ENCODE measurements around the gene CD177. TPM values are rescaled to one million over a fixed set of nuclear protein-coding genes. Genes with fewer than 3 reads are reported as not detected.
"Not testable (repeated sequence)": the region's sequence is repeated elsewhere in the genome, so short reads cannot be mapped to it uniquely, and the experiment has no call there.

CD177 gene
- polyA plus RNA-seq, 1 of the 3 experiments (the other 2 are of a cell fraction) = 0.54 TPM

GRCh38 chr19:43331435-43332010 lies 22.0 kb upstream of the CD177 start:
- H3K79me2 ChIP-seq (ENCODE audit: insufficient read depth) = no peaks in the 10 kb centered on the region
- DNase-seq = no peak
- no peaks in the 10 kb centered on the region for H3K36me3 ChIP-seq (replicated peaks in 1 of 2; ENCODE audit: control insufficient read depth in 1 of 2, insufficient read depth in 2 of 2, low read length in 1 of 2)
- no peak overlapping the region for H3K4me3 ChIP-seq (ENCODE audit: low read depth in 2 of 2, low read length in 1 of 2)
- no peak overlapping the region for H3K9ac ChIP-seq
- H3K27me3 ChIP-seq (ENCODE audit: insufficient read depth) = peaks cover 8% of the 10 kb centered on the region; the same call in 1 of the 2 replicates
- H3K27ac ChIP-seq (ENCODE audit: low read depth in 2 of 2, low read length in 1 of 2) = no peak overlapping the region
- no peaks in the 10 kb centered on the region for H3F3A ChIP-seq (replicated peaks; ENCODE audit: insufficient read depth)
- H3K4me1 ChIP-seq (ENCODE audit: control insufficient read depth in 1 of 2, insufficient read depth in 2 of 2, low read depth in 1 of 2, low read length in 1 of 2) = no peaks in the 10 kb centered on the region
- TF ChIP-seq MEF2A (IDR thresholded peaks at IDR 0.05; ENCODE audit: borderline replicate concordance, low read depth) (no peak), RXRA (IDR thresholded peaks at IDR 0.05; ENCODE audit: borderline replicate concordance, low read depth) (no peak), CTCF (IDR thresholded peaks at IDR 0.05) (no peak), NRF1 (IDR thresholded peaks at IDR 0.05; ENCODE audit: low read depth, low read length) (no peak), TCF12 (IDR thresholded peaks at IDR 0.05) (no peak), EP300 (IDR thresholded peaks at IDR 0.05; ENCODE audit: borderline replicate concordance in 1 of 2, low read depth in 1 of 2, low read length in 1 of 2) (no peak), FOSL2 (IDR thresholded peaks at IDR 0.05; ENCODE audit: borderline replicate concordance, low read depth) (no peak)
- no peaks in the 10 kb centered on the region for H4K20me1 ChIP-seq (ENCODE audit: insufficient read depth)
- H3K9me3 ChIP-seq = no peaks in the 10 kb centered on the region
- no peaks in the 10 kb centered on the region for H3K9me2 ChIP-seq
- ChIA-PET CTCF (interaction anchor here (1.4 kb wide), 1 partner anchor 21 kb away, joined by 4 read pairs; no protein-coding TSS in a partner anchor), POLR2A (no interaction called here)
- no peak overlapping the region for H3K4me2 ChIP-seq
- H2AFZ ChIP-seq (ENCODE audit: low read depth) = no peak overlapping the region
- WGBS (ENCODE audit: low lambda C conversion rate) = 21% methylated on average over 4 of the region's 4 CpGs

GRCh38 chr19:43332058-43332922 lies 21.2 kb upstream of the CD177 start:
- Histone ChIP-seq H3K9me2 (no peaks in the 10 kb centered on the region), H3K4me1 (ENCODE audit: control insufficient read depth in 1 of 2, insufficient read depth in 2 of 2, low read depth in 1 of 2, low read length in 1 of 2) (no peaks in the 10 kb centered on the region), H3K36me3 (replicated peaks in 1 of 2; ENCODE audit: control insufficient read depth in 1 of 2, insufficient read depth in 2 of 2, low read length in 1 of 2) (no peaks in the 10 kb centered on the region), H2AFZ (ENCODE audit: low read depth) (no peak overlapping the region), H3K4me3 (ENCODE audit: low read depth in 2 of 2, low read length in 1 of 2) (no peak overlapping the region), H3K27me3 (ENCODE audit: insufficient read depth) (peaks cover 13% of the 10 kb centered on the region; the same call in 1 of the 2 replicates), H4K20me1 (ENCODE audit: insufficient read depth) (no peaks in the 10 kb centered on the region), H3F3A (replicated peaks; ENCODE audit: insufficient read depth) (no peaks in the 10 kb centered on the region), H3K79me2 (ENCODE audit: insufficient read depth) (no peaks in the 10 kb centered on the region), H3K4me2 (no peak overlapping the region), H3K9me3 (no peaks in the 10 kb centered on the region), H3K27ac (ENCODE audit: low read depth in 2 of 2, low read length in 1 of 2) (no peak overlapping the region), H3K9ac (no peak overlapping the region)
- POLR2A ChIA-PET = no interaction called here
- CTCF ChIA-PET = interaction anchor here (1.3 to 1.4 kb wide), 3 partner anchors 22 to 100 kb away, joined by 4 to 5 read pairs (median 4); no protein-coding TSS in a partner anchor
- DNase-seq = no peak
- 31% methylated on average over 9 of the region's 10 CpGs for WGBS (ENCODE audit: low lambda C conversion rate)
- TF ChIP-seq FOXM1 (IDR thresholded peaks at IDR 0.05; ENCODE audit: low read depth) (no peak), SIN3A (IDR thresholded peaks at IDR 0.05; ENCODE audit: borderline replicate concordance, low read depth, low read length) (no peak), TEAD4 (IDR thresholded peaks at IDR 0.05; ENCODE audit: borderline replicate concordance, insufficient read depth) (no peak), POLR2AphosphoS5 (IDR thresholded peaks at IDR 0.05; ENCODE audit: low read depth, low read length) (no peak), GABPA (IDR thresholded peaks at IDR 0.05; ENCODE audit: low read depth) (no peak), JUND (IDR thresholded peaks at IDR 0.05) (no peak), NRF1 (IDR thresholded peaks at IDR 0.05; ENCODE audit: low read depth, low read length) (no peak), YY1 (IDR thresholded peaks at IDR 0.05; ENCODE audit: low read depth) (no peak), ELF1 (IDR thresholded peaks at IDR 0.05) (no peak), TAF1 (IDR thresholded peaks at IDR 0.05; ENCODE audit: borderline replicate concordance, low read depth, low read length) (no peak)
- TF ChIP-seq, protein P1, sequence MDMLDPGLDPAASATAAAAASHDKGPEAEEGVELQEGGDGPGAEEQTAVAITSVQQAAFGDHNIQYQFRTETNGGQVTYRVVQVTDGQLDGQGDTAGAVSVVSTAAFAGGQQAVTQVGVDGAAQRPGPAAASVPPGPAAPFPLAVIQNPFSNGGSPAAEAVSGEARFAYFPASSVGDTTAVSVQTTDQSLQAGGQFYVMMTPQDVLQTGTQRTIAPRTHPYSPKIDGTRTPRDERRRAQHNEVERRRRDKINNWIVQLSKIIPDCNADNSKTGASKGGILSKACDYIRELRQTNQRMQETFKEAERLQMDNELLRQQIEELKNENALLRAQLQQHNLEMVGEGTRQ (IDR thresholded peaks at IDR 0.05; ENCODE audit: borderline replicate concordance, low read depth, low read length) = no peak
- TF ChIP-seq, protein P2, sequence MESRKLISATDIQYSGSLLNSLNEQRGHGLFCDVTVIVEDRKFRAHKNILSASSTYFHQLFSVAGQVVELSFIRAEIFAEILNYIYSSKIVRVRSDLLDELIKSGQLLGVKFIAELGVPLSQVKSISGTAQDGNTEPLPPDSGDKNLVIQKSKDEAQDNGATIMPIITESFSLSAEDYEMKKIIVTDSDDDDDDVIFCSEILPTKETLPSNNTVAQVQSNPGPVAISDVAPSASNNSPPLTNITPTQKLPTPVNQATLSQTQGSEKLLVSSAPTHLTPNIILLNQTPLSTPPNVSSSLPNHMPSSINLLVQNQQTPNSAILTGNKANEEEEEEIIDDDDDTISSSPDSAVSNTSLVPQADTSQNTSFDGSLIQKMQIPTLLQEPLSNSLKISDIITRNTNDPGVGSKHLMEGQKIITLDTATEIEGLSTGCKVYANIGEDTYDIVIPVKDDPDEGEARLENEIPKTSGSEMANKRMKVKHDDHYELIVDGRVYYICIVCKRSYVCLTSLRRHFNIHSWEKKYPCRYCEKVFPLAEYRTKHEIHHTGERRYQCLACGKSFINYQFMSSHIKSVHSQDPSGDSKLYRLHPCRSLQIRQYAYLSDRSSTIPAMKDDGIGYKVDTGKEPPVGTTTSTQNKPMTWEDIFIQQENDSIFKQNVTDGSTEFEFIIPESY (IDR thresholded peaks at IDR 0.05; ENCODE audit: borderline replicate concordance, low read depth) = no peak

DNA sequence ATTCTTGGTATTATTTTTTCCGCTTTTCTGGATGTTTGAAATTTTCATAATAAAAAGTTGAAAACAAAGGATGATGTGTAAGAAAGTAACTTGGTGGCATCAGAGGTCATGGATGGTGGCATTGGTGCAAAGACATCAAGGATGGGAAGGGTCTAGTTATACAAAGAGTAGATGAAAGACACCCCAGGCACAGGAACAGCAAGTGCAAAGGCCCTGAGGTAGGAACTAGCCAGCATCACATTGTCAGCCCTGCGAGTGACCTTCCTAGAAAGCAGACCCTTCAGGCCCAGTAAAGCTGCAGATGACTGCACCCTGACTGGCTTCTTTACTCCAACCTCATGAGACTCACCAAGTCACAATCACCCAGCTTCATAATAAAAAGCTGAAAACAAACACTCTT lies 17.0 kb upstream of the CD177 start:
- H3K4me1 ChIP-seq (ENCODE audit: control insufficient read depth in 1 of 2, insufficient read depth in 2 of 2, low read depth in 1 of 2, low read length in 1 of 2); DNase-seq; CTCF ChIA-PET; H3K79me2 ChIP-seq (ENCODE audit: insufficient read depth); H3K36me3 ChIP-seq (replicated peaks in 1 of 2; ENCODE audit: control insufficient read depth in 1 of 2, insufficient read depth in 2 of 2, low read length in 1 of 2); H3K4me2 ChIP-seq; H3K9ac ChIP-seq; H3K9me3 ChIP-seq; H3K4me3 ChIP-seq (ENCODE audit: low read depth in 2 of 2, low read length in 1 of 2); H3K27ac ChIP-seq (ENCODE audit: low read depth in 2 of 2, low read length in 1 of 2); H2AFZ ChIP-seq (ENCODE audit: low read depth); POLR2A ChIA-PET; H3K9me2 ChIP-seq; H3F3A ChIP-seq (replicated peaks; ENCODE audit: insufficient read depth); H4K20me1 ChIP-seq (ENCODE audit: insufficient read depth): not testable (repeated sequence)
- WGBS (ENCODE audit: low lambda C conversion rate) = 23% methylated on average over 2 of the region's 2 CpGs
- H3K27me3 ChIP-seq (ENCODE audit: insufficient read depth) = peaks cover 54% of the 10 kb centered on the region; the same call in 1 of the 2 replicates
